NCI-H524 (cell line): ENCODE results near the gene ASH1L.
"Not testable (repeated sequence)": the region's sequence is repeated elsewhere in the genome, so short reads cannot be mapped to it uniquely, and the experiment has no call there.

Experiments used
- DNase-seq, 2 experiments: peaks; one replicate each; lab custom pipeline; 2025; lab: John Stamatoyannopoulos, UW

Gene ASH1L

DNA sequence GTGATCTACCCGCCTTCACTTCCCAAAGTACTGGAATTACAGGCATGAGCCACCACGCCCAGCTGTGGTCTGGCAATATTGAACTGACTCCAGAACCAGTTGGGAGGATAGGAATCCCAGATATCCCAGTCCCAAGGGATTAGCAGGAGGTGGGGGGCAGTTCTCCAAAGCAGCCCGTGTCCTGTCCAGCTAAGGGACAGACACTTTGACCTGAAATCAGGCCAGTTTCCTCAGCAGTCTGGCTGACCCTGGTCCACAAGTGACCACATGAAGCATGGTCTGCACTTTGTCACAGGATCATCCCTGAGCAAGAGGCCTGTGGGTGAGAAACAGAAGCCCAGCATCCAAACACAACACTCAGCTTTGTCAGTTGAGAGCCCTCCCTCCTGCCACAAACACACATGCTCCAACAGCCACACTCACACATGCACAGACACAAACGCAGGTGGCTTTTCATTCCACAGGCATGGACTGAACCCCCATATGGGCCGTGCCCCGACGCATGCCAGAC is 256.7 kb downstream of the ASH1L start:
- DNase-seq = no peak

DNA sequence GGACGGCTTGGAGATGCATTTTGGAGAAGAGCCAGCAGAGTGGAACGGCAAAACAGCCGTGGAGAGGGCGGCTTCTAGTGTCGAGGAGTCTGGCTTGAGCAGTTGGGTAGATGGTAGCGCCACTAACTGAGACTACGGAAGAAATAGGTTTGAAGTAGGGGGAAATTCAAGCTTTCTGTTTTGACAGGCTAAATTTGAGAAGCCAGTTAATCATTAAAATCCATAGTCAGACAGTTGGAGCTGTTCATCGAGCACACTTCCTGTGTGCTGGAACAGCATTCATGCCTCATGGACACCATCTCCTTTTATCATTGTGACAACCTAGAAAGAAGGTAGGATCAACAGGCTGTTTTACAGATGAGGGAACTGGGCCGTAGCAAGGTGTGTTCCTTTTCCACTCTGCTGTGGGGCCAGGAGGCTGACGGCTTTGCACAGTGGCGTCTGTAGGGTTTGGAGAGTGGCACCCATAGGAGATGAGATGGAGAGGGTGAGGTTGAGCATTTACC is 258.0 kb downstream of the ASH1L start:
- no peak for DNase-seq

GRCh38 chr1:155301342-155301841 is 261.2 kb downstream of the ASH1L start, which contains the start of gene PKLR:
TSS of gene PKLR (minus strand) at chr1:155301438. CDS start at chr1:155301395, 43 bp downstream.
- DNase-seq = no peak

DNA sequence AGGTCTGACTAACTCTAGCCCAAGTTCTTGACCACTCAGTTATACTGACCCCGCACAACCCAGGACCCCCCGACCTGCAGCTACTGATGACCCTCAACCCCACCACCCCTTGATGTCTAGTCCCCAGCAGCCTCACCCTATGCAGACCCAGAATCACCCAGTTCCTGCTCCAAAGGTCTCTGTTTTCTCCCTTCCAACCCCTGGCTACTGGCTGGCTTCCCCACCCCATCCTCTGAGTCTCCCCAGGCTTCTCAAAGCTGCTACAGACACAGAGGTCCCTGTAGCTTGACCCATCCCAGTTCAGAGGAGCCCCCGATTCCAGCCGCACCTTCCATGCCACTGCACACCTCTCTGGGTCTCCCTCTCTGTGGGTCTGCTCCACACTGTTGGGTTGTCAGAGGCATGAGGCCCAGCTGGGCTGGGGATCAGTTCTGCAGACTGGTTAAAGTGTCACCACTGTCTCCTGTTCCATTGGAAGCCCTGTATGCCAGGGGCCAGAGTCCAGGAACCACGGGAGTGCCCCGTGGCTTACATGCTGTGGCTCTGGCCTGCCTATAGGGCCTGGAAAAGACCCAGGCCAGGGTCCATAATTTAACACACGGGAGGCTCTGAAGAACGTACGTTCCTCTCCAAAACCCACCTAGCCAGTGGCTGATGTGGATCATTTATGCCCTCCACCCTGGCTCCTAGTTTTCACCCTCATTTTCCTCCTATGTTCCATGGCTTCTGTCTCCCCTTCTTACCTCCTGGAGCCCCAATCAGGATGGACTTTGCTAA is 261.9 kb downstream of the ASH1L start:
- DNase-seq = no peak

DNA sequence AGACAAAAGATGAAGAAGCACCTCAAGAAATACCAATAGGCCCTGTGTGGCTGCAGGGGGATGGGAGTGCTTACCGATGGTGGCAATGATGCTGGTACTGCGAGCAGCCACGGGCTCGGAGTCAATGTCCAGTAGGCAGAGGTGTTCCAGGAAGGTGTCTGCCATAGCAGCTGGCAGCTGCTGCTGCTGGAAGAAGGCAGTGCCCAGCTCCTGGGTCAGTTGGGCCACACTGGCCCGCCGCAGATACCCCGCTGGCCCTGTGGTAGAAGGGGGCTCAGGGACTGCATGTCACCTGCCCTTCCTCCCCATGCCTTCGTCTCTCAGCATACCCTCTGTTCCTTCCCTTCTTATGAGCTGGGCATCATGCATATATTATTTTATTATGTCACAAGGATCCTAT is 262.6 kb downstream of the ASH1L start:
- DNase-seq = no peak

GRCh38 chr1:155297384-155297783 is 265.2 kb downstream of the ASH1L start:
- DNase-seq = no peak

DNA sequence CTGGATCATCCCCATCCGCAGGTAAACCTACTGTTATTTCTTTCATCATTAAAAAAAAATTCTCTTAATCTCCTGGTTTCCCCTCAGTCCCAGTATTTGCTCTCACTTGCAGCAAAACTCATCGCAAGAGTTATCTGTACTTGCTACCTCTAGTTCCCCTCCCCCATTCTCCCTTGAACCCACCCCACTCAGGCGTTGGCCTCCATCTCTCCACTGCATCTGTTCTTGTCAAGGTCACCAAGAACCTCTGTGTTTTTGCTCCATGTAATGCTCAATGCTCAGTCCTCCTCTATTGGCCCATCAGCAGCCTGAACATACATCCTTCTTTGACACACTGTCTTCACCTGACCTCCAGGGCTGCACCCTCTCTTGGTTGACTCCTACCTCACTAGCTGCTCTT is 265.9 kb downstream of the ASH1L start:
- no peak for DNase-seq

DNA sequence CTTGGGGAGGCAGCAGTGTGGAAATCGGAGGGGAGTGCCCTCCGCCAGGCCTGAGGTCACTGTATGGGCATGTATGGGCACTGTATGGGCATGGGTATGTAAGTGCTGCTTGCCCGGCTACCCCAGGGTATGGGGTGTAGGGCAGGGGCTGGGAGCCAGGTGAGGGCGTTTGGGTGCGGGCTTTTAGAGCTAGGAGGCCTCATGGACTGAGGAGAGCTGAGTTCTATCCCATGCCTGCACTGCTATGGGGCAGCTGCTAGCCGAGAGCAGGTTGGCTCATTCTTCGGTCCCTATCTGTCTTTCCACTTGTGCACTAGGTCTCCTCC is 266.7 kb downstream of the ASH1L start:
- DNase-seq = no peak

DNA sequence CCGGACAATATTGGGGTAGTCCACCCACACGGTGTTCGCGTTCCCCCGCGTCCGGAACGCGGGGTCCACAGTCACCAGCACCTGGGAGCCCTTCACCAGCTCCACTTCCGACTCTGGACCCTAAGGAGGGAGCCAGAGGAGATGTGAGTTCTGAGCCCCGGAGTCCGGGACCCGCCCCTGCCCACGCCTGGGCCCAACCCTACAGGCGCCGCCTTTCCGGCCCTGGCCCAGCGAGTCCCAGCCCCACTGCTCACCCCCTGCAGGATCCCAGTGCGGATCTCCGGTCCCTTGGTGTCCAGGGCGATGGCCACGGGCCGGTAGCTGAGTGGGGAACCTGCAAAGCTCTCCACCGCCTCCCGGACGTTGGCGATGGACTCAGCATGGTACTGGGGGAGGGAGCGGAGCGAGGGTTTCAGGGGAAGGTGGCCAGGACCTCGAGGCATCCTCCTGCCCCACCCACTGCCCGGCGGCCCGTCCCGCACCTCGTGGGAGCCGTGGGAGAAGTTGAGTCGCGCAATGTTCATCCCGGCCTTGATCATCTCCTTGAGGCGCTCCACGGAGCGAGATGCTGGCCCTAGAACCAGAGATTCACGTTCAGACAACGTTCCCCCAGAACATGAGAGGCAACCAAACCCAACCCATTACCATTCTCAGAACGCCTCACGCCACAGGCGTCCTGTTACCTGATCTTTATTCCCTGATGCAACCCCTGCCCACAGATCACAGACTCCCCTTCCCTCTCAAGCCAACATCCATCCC is 267.2 kb downstream of the ASH1L start:
- no peak for DNase-seq

- no peak for DNase-seq
These were observed 268.0 kb downstream of the ASH1L start for GRCh38 chr1:155294520-155295182.

DNA sequence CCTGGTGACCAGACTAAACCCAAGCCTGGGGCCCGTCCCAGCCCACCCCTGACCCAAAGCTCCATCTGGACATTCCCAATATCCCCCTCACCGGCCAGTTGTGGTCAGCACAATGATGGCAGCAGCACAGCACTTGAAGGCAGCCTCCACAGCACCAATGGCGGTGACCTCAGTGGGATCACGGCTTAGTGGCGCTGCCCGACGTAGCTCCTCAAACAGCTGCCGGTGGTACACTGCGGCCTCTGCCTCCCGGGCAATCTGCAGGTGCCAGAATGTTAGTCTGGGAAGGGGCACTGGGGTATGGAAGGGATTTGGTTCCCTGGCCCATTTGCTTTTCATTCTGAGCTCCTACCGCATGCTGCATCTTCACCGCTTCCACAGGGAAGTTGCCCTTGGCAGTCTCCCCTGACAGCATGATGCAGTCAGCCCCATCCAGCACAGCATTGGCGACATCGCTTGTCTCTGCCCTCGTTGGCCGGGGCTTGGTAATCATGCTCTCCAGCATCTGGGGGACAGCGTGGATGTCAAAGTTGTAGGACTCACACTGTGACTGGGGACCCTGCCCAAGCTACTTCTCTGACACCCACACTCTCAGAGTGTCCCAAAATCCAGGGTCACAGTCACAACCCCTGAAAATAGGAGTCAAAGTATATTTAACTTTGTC is 269.4 kb downstream of the ASH1L start:
- no peak for DNase-seq

DNA sequence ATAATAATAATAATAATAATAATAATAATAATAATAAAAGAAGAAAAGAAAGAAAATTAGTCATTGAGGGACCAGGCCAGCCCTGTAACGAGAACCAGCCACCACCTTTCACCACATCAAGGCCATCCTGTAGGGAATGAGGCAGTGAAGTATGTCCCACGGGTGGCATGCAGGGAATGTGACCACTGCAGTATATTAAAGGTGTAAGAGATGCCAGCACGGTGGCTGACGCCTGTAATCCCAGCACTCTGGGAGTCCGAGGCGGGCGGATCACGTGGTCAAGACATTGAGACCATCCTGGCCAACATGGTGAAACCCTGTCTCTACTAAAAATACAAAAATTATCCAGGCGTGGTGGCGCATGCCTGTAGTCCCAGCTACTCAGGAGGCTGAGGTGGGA is 271.6 kb downstream of the ASH1L start:
- not testable (repeated sequence) for DNase-seq

- no peak for DNase-seq
These were observed 274.5 kb downstream of the ASH1L start for GRCh38 chr1:155287987-155288543.

GRCh38 chr1:155286544-155286943 is 276.1 kb downstream of the ASH1L start:
- no peak for DNase-seq

DNA sequence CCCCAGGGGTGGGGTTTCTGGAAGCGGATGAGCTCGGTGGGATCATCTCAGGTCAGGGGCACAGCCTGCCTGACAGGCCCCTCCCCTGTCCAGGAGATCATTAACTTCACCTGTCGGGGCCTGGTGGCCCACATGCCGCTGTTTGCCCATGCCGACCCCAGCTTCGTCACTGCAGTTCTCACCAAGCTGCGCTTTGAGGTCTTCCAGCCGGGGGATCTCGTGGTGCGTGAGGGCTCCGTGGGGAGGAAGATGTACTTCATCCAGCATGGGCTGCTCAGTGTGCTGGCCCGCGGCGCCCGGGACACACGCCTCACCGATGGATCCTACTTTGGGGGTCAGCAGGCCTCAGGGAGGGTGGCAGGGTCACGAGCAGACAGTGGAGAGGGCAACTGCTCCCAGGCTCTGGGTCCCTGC is 277.0 kb downstream of the ASH1L start:
- no peak for DNase-seq
